HG03558 (cell line): ENCODE measurements around the gene MGMT.

Source experiments
- ATAC-seq: cut with Tn5 transposase; IDR thresholded peaks from one replicate; pipeline ENCODE4 v1.9.1; 2021; ENCODE audit warnings: moderate number of reproducible peaks; ENCODE audit not compliant: unreplicated experiment; ENCODE audit errors: extremely low read depth

MGMT gene

DNA sequence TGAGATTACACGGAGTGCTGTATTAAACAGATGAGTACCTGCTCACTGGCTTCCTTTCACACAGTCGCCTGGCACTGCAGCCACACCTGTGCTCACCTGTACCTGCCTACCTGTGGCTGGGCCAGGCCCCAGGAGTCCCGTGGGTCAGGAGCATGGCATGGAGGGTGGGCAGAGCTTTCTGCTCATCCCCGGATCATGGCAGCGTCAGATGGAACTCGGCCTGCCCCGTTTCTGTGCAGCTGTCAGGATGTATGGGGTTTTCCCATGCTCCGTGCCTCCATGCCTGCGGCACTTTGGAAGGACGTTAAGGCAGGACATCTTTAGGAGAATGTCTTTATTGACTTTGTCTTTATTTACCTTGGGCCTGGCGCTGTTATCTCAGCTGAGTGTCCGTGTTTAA is 112.2 kb downstream of the MGMT start:
- ATAC-seq = no peak

- ATAC-seq = no peak
These were observed 113.0 kb downstream of the MGMT start for GRCh38 chr10:129580010-129580409.

- no peak for ATAC-seq
These were observed 113.9 kb downstream of the MGMT start for GRCh38 chr10:129580901-129581300.

GRCh38 chr10:129581827-129582411 is 114.9 kb downstream of the MGMT start:
- no peak for ATAC-seq

GRCh38 chr10:129583831-129584230 is 116.8 kb downstream of the MGMT start:
- ATAC-seq = no peak

- ATAC-seq = no peak
These were observed 119.9 kb downstream of the MGMT start for GRCh38 chr10:129586898-129587443.

GRCh38 chr10:129589546-129589945 is 122.5 kb downstream of the MGMT start:
- ATAC-seq = no peak

DNA sequence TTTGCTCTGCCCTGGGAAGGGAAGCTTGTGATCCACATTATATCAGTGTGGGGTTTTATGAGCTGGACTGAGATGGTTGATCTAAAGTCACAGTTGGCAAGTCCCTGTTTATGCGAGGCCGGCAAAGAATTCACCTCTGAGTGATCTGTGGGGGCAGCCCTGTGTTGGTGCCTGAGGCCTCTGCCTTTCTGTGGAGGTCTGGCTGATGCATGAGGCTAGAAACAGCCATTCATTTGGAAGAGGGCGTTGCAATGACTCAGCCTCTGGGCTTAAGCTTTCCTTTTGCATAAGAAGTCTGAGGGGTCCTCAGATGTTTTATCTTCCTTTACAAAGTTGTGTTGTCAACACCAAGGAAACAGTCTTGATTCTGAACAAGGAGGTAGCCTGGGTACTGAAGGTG is 126.9 kb downstream of the MGMT start:
- ATAC-seq = no peak

DNA sequence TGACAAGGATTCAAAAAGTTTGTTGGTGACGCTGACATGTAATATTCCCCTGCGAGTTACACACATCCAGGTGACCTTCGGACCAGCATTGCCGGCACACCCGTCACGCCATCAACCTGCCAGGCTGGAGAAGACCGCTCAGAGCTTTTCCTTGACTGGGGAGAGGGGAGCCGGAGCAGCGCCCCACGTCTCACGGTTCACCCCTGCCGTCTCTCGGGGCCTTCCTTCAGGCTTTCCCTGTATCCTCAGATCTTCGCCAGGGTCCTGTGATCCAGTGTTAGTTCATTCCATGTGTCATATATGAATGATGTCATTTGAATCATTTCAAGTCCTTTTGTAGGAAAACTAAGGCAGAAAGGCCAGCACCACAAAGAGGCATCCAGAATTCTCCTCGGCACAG is 127.8 kb downstream of the MGMT start:
- ATAC-seq = no peak

DNA sequence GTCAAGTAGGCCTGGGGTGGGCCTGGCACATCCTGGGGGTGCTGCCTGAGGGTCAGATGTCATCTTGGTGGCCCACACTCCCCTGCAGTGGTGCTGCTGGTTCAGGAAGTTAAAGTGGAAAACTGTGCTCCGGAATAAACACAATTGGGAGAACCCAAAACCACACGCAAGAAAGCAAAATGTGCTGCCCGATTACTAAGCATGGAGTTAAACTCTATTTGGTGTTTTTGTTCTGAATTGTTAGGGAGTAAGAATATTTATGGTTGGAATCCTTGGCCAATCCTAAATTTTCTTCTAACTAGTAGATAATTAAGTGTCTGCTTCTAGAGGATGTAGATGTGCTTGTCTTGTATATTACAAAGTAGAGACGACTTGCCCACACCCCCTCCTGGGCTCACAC is 131.4 kb downstream of the MGMT start:
- ATAC-seq = no peak

DNA sequence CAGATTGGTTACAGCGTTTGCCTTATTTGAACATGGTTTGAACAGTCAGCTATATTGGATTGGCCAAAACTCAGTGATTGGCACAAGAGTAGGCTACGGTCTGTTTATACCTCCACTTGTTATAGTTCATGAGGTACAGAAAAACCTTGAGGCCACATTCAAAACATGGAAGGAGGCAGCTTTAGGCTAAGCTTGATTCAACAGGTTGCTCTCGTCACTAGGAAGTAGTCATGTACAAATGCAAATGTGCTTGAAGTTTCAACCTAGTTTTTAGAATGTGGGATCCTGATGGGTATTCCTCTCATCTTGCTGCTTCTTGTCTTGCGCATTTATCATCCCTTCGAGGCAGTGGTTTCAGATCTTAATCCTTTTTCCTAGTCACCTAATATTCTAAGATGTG is 132.1 kb downstream of the MGMT start:
- ATAC-seq = no peak

DNA sequence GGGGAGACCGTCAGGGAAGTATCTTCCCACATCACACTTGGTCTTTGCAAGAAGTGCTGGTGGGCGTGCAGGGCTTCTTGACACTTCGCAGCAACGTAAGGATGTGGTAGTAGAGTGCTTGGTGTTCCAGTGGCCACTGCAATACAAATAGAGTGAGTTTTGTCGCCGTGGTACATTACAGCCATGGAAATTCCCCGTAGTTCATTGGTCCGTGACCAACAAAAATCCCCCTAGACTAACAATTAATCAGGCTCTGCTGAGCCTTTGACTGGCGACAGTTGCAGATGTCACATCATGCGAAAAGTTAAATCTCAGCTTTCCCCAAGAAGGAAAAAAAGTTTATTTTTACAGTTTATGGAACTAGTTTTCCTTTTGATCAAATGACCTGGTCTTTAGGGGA is 134.7 kb downstream of the MGMT start:
- no peak for ATAC-seq

DNA sequence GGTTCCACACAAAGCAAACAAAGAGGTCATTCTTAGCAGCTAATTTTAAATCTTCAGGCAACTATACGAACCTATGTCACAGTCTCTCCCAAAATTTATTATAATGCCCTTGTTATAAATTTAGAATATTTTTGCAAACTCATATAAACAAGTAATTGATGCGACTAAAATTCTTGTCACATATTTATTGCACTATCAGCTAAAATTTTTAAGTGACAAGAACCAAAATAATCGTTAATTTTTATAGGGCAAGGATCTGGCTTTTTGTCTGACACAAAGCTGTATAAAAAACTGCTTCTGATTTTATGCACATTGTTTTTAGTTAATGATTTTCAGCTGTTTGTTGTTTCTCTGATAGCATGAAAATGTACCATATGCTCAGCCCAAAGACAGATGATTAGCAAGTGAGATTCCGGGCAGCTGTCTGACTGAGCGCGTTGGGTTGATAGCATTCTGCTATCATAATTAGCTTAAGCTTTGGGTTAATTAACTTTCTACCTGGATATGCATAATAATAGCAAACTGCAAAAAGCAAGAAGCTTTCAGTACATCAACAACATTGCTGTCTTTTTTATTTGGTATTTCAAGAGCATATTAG is 136.0 kb downstream of the MGMT start:
- ATAC-seq = no peak

- ATAC-seq = no peak
These were observed 137.4 kb downstream of the MGMT start for GRCh38 chr10:129604333-129605032.

- ATAC-seq = no peak
These were observed 138.4 kb downstream of the MGMT start for GRCh38 chr10:129605266-129605985.

DNA sequence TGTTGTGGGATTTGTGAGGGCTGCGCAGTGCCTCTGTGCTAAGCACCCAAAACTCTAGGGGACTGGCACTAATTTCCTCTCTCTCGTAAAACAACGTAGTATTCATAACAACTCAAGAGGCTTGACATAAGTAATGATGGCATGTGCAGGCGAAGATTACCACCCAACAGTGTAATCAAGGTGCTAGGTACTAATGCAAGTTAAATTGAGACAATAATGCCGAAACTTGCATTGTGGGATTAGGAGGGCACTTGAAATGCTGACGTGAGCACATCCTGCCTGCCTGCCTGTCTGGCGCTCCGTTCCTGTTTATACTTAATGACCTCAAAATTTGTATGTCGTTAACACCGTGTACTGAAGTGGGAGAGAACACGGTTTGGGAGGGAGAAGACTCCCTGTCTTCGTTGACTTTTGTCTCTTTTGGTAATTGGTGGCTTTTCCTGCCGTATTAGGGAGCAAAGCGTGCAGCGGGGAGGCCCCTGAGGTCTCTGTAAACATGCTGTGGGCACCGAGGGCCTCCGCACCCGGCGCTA is 139.0 kb downstream of the MGMT start:
- no peak for ATAC-seq

DNA sequence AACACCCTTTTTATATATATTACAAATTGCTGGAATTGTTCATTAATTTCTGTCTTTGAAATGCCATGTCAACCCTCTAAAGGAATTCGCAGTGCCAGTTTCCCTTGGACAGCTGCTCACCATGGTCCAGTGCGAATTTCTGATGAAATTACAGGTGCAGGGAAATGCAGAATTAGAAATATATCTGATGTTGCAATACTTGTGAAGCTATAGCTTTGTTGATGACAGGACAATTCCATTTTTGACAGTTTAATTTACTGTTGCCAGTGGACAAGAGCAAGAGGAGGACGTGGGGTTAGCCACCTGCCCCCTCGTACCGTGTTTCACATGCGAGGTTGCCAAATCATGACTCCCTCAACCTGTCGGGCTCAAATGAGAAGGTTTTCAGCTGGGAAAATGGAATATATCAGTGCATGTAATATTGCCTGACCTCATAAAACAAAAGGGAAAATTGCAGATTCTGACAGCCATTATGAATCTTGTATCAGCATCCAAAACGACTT is 140.6 kb downstream of the MGMT start:
- ATAC-seq = no peak

DNA sequence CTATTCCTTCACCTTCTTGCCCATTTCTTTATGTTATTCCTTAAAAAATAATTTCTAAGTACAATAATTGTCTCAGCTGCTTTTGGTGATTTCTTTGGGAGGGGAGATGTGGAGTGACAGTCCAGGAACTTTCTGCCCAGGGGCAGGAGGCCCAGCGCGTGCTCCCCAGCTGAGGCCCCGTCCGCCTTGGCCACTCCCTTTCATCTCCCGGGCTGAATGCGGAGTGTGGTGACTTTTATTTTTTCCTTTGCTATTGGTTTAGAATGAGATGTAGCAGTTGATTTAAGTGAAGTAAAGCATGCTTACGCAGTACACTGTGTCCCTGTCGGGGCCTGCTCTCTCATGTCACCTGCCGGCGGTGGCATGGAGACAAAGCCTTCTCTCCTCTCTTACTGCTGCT is 141.6 kb downstream of the MGMT start:
- no peak for ATAC-seq

DNA sequence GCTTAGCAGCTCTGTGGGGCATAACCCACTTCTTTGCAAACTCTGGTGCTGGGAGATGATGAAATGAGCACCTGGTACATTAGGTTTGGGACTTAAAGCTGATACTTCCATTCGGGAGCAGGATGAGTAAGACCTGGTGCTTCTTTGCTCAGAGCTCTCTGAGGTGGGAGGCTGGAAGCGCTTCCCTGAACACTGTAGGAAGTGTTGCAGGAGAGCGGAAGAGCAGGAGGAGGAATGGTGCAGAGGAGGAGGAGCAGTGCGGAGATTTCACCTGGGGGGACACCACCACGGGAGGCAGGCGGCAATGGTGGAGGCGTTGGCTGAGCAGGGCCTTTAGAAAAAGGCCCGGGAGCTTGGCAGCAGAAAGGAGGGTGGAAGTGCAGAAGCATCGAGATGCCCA is 142.5 kb downstream of the MGMT start:
- ATAC-seq = no peak

DNA sequence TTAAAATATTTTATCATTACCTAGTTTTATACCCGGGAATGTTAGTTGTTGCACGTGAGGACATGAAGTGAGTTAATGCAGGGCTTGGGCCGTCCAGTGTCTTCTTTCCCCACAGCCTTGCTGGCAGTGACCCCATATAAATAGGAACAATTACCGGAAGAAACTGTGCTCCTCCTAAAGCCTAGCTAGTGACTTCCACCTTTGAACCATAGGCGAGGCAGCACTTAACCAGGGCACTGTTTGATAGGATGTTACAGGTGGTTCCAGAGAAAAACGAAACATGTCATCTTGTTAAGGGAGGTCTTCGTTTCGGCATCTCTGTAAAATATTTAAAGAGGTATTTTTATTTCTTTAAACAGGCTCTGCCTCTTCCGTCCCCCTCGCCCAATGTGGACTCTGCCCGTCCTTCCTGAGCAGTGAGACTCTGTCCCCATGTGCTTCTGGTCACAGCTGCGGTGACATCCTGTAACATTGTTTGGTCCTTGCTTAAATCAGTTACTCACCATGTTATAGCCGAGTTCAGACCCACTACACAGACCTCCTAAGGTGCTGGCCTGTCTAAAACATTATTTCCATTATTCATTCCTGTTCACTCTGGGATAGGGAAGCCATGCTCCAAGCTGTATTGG is 145.6 kb downstream of the MGMT start:
- no peak for ATAC-seq
